ENCODE measurements around the gene CELF4.

DNA sequence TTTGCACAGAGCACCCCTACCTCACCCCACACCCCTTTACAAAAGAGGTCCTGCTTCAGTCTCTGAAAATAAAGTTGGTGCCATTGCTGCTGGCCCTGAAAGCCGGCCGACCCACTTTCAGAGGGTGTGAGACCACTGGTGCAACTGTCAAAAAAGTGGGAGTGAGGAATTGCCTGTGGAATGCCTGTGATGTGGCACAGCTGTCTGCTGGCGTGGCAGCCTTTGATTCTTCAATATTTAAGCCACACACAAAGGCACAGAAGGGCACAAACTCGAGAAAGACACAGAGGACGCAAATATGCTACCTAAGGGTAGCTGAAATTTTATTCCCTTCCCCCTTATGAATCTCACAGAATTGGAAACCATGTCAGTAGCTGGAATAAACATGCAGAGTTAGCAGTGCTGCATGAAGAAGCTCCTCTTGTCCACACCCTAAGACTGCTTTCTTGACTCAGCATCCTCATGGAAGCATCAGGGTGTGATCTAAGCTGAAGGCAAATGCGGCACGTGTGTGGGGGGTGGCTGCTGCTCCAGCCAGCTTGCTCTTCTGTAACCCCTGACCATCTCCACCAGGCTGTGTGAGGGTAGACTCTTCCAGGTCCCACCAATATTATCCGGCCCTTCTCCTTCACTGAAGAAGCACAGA is 92.3 kb downstream of the CELF4 start:
- TF ChIP-seq, protein P1, sequence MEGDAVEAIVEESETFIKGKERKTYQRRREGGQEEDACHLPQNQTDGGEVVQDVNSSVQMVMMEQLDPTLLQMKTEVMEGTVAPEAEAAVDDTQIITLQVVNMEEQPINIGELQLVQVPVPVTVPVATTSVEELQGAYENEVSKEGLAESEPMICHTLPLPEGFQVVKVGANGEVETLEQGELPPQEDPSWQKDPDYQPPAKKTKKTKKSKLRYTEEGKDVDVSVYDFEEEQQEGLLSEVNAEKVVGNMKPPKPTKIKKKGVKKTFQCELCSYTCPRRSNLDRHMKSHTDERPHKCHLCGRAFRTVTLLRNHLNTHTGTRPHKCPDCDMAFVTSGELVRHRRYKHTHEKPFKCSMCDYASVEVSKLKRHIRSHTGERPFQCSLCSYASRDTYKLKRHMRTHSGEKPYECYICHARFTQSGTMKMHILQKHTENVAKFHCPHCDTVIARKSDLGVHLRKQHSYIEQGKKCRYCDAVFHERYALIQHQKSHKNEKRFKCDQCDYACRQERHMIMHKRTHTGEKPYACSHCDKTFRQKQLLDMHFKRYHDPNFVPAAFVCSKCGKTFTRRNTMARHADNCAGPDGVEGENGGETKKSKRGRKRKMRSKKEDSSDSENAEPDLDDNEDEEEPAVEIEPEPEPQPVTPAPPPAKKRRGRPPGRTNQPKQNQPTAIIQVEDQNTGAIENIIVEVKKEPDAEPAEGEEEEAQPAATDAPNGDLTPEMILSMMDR (conservative IDR thresholded peaks at IDR 0.05 in 1 of 2, IDR thresholded peaks at IDR 0.05 in 1 of 2; ENCODE audit: low read depth in 1 of 2, low read length in 2 of 2), result no peak
- TF ChIP-seq EZH2 (IDR thresholded peaks at IDR 0.05; ENCODE audit: low read length, missing control alignments), result no peak
